Measurements from ENCODE around the gene EGLN3.
"Not testable (repeated sequence)": the region's sequence is repeated elsewhere in the genome, so short reads cannot be mapped to it uniquely, and the experiment has no call there.

The EGLN3 gene

DNA sequence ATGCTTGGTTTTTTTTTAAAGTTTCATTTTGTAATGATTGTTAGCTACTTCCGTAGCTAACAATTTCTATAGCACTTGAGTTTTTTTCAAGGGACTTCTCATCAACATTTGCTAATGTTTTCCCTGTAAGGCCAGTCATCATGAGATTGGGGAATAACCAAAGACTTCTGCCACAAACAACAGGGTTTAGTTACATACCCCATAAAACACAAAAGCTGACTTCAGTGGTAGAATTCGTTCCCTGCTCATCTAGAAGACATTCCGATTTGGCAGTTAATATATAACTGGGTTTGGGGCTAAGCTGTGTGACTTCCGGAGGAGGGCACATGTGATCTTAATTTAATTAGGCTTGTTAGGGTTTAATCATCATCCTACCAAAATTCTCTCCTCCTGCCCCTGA is 22.9 kb downstream of the EGLN3 start:
- Histone ChIP-seq H3K9me3 (ENCODE audit: control insufficient read depth, low read length) (no peaks in the 10 kb centered on the region), H2AFZ (no peak overlapping the region), H3K9ac (no peak overlapping the region), H3K4me3 (ENCODE audit: low read depth, low read length) (no peak overlapping the region), H3K27me3 (ENCODE audit: control insufficient read depth, insufficient read depth, low read length) (no peaks in the 10 kb centered on the region), H3K79me2 (no peaks in the 10 kb centered on the region), H3K4me1 (peaks cover 2% of the 10 kb centered on the region), H3K27ac (no peak overlapping the region), H3K4me2 (ENCODE audit: low read length) (no peak overlapping the region), H3K36me3 (ENCODE audit: control insufficient read depth, insufficient read depth, low read length) (no peaks in the 10 kb centered on the region)
- TF ChIP-seq, protein P1, sequence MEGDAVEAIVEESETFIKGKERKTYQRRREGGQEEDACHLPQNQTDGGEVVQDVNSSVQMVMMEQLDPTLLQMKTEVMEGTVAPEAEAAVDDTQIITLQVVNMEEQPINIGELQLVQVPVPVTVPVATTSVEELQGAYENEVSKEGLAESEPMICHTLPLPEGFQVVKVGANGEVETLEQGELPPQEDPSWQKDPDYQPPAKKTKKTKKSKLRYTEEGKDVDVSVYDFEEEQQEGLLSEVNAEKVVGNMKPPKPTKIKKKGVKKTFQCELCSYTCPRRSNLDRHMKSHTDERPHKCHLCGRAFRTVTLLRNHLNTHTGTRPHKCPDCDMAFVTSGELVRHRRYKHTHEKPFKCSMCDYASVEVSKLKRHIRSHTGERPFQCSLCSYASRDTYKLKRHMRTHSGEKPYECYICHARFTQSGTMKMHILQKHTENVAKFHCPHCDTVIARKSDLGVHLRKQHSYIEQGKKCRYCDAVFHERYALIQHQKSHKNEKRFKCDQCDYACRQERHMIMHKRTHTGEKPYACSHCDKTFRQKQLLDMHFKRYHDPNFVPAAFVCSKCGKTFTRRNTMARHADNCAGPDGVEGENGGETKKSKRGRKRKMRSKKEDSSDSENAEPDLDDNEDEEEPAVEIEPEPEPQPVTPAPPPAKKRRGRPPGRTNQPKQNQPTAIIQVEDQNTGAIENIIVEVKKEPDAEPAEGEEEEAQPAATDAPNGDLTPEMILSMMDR (IDR thresholded peaks at IDR 0.05), result no peak

GRCh38 chr14:33926967-33927366 is 23.9 kb downstream of the EGLN3 start:
- H3K4me2 ChIP-seq (ENCODE audit: low read length); H3K36me3 ChIP-seq (ENCODE audit: control insufficient read depth, insufficient read depth, low read length); H3K79me2 ChIP-seq; H3K9me3 ChIP-seq (ENCODE audit: control insufficient read depth, low read length); H3K4me1 ChIP-seq; H3K27me3 ChIP-seq (ENCODE audit: control insufficient read depth, insufficient read depth, low read length); H3K4me3 ChIP-seq (ENCODE audit: low read depth, low read length); H3K27ac ChIP-seq; H3K9ac ChIP-seq; H2AFZ ChIP-seq: not testable (repeated sequence)

DNA sequence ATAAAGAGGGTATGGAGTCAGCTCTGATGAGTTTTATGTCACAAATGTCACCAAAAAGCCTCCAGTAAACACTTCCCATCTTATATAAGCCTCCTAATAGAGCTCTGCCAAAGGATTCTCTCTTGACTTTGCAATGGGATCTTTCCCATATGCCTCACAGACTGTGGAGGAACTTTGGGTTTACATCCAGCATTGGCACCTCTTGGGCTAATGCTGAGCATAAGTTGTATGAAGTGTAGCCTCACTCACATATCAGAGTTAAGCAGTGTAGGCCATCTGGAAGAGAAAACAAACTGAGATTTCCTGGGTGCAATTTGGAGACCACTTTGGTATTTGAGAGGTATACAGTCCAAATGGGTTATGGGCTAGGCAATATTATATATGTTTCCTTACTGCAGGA is 24.9 kb downstream of the EGLN3 start:
- TF ChIP-seq, protein P1 (IDR thresholded peaks at IDR 0.05), result no peak
- Histone ChIP-seq H3K4me1 (no peaks in the 10 kb centered on the region), H3K27ac (no peak overlapping the region), H3K79me2 (no peaks in the 10 kb centered on the region), H3K36me3 (ENCODE audit: control insufficient read depth, insufficient read depth, low read length) (no peaks in the 10 kb centered on the region), H2AFZ (no peak overlapping the region), H3K27me3 (ENCODE audit: control insufficient read depth, insufficient read depth, low read length) (no peaks in the 10 kb centered on the region), H3K9me3 (ENCODE audit: control insufficient read depth, low read length) (no peaks in the 10 kb centered on the region), H3K4me2 (ENCODE audit: low read length) (no peak overlapping the region), H3K9ac (no peak overlapping the region), H3K4me3 (ENCODE audit: low read depth, low read length) (no peak overlapping the region)

- no peak overlapping the region for H3K27ac ChIP-seq
These were observed 25.6 kb downstream of the EGLN3 start for GRCh38 chr14:33925235-33925634.

DNA sequence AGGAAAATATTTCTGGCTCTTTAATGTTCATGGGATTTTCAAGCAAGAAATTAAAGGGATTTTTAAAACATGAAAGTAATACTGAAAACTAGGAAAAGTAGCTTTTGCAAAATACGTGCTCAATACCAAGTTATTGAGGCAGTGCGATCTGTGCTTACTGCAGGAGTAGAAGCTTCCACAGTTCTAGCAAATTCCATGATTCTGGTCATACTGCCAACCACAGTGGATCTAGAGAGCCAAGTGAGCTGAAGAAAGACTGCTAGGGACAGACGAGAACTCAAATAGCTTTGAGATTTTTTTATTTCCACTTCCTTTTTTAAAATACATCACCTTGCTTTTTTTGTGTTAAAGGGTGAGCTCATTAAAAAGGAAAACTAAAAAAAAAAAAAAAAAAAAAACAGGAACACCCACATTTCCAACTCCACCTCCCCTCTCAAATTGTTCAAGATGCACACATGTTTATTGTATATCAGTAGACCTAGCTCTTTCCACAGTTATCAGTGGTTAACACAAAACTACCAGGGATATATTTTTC is 26.2 kb downstream of the EGLN3 start:
- no peaks in the 10 kb centered on the region for H3K4me1 ChIP-seq
- H2AFZ ChIP-seq, result no peak overlapping the region
- H3K36me3 ChIP-seq (ENCODE audit: control insufficient read depth, insufficient read depth, low read length), result no peaks in the 10 kb centered on the region
- no peak overlapping the region for H3K4me2 ChIP-seq (ENCODE audit: low read length)
- H3K9me3 ChIP-seq (ENCODE audit: control insufficient read depth, low read length), result no peaks in the 10 kb centered on the region
- no peak overlapping the region for H3K4me3 ChIP-seq (ENCODE audit: low read depth, low read length)
- H3K27me3 ChIP-seq (ENCODE audit: control insufficient read depth, insufficient read depth, low read length), result no peaks in the 10 kb centered on the region
- no peaks in the 10 kb centered on the region for H3K79me2 ChIP-seq
- H3K27ac ChIP-seq, result no peak overlapping the region
- TF ChIP-seq, protein P1 (IDR thresholded peaks at IDR 0.05), result no peak
- no peak overlapping the region for H3K9ac ChIP-seq

More at GRCh38 chr14:33925235-33925634, 25.6 kb downstream of the EGLN3 start:
- no peaks in the 10 kb centered on the region for H3K27me3 ChIP-seq (ENCODE audit: control insufficient read depth, insufficient read depth, low read length)
- TF ChIP-seq, protein P1 (IDR thresholded peaks at IDR 0.05), result no peak
- no peak overlapping the region for H3K4me2 ChIP-seq (ENCODE audit: low read length)
- no peak overlapping the region for H2AFZ ChIP-seq
- H3K36me3 ChIP-seq (ENCODE audit: control insufficient read depth, insufficient read depth, low read length), result no peaks in the 10 kb centered on the region
- H3K4me3 ChIP-seq (ENCODE audit: low read depth, low read length), result no peak overlapping the region
- no peaks in the 10 kb centered on the region for H3K9me3 ChIP-seq (ENCODE audit: control insufficient read depth, low read length)
- no peaks in the 10 kb centered on the region for H3K4me1 ChIP-seq
- no peaks in the 10 kb centered on the region for H3K79me2 ChIP-seq
- H3K9ac ChIP-seq, result no peak overlapping the region
